BE2C (cell line): ENCODE results near the gene RTF1. TPM values are rescaled to one million over a fixed set of nuclear protein-coding genes. Genes with fewer than 3 reads are reported as not detected.
"Not testable (repeated sequence)": the region's sequence is repeated elsewhere in the genome, so short reads cannot be mapped to it uniquely, and the experiment has no call there.

Source experiments
- DNase-seq: peaks from one replicate; pipeline ENCODE4 v3.0.0-alpha.2; 2020
- H3K27me3 ChIP-seq: fragments of 250-450 bp; sonication (Bioruptor Pico); 2 replicates; pipeline ENCODE4 v1.5.1; 2020; ENCODE audit warnings: mild to moderate bottlenecking
- H3K36me3 ChIP-seq: fragments of 250-450 bp; sonication (Bioruptor Pico); 2 replicates; pipeline ENCODE4 v1.5.1; 2020; ENCODE audit warnings: mild to moderate bottlenecking
- H3K4me1 ChIP-seq: fragments of 250-450 bp; sonication (Bioruptor Pico); 2 replicates; pipeline ENCODE4 v1.5.1; 2020
- H3K4me3 ChIP-seq: 2 replicates; pipeline ENCODE4 v1.5.1; 2011; ENCODE audit warnings: low read depth, low read length
- H3K9me3 ChIP-seq: fragments of 250-450 bp; sonication (Bioruptor Pico); 2 replicates; pipeline ENCODE4 v1.5.1; 2020
- polyA plus RNA-seq: library from polyadenylated mRNA; unstranded; fragments of >200 nt; gene quantifications from one replicate; pipeline ENCODE4 v1.2.1, GENCODE V29; 2012; ENCODE audit warnings: low read depth, missing spikeins; ENCODE audit not compliant: insufficient read length, insufficient read depth
- TF ChIP-seq, protein P1 (sequence below): IDR thresholded peaks from 2 replicates; pipeline ENCODE4 v1.5.1; 2012; ENCODE audit warnings: mild to moderate bottlenecking, low read depth, low read length

RTF1 gene
- polyA plus RNA-seq = 20.5 TPM

DNA sequence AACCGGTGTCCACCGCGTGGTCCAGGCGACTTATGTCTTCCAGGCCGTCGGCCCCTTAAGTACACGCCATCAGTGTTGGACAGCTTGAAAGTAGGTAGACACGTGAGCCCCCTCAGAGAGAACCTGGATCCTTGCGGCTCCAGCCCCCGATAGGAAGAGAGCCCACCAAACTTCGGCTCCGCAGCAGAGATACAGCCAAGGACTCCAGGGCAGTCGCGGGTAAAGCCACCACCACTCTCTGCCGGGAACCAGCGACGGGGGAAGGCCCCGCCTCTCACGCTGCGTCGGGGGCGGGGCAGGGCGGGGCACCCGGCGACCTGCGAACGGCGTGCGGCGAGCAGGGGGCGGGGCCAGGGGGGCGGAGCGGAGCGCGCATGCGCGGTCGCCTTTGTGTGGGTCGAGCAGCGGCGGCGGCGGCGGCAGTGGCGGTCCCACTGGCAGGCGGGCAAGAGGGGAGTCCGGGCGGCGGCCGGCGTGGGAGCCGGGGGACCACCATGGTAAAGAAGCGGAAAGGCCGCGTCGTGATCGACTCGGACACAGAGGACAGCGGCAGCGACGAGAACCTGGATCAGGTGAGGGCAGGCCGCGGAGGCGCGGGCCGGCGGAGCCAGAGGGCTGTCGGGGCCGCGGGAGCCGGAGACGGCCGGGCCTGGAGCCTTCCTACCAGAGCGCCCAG lies at the start of gene RTF1:
Gene RTF1, plus strand, starts transcription at position 354 of the 676 bp plus-strand sequence. Its CDS starts 21 bp downstream, at position 375.
- Histone ChIP-seq H3K27me3 (no peaks in the 10 kb centered on the region), H3K9me3 (no peaks in the 10 kb centered on the region), H3K4me1 (peaks cover 5% of the 10 kb centered on the region; the same call in 1 of the 2 replicates), H3K4me3 (peak within 1 kb of the TSS; percentile 93), H3K36me3 (no peaks in the 10 kb centered on the region)
- peak; percentile 98 for DNase-seq
- TF ChIP-seq, protein P1, sequence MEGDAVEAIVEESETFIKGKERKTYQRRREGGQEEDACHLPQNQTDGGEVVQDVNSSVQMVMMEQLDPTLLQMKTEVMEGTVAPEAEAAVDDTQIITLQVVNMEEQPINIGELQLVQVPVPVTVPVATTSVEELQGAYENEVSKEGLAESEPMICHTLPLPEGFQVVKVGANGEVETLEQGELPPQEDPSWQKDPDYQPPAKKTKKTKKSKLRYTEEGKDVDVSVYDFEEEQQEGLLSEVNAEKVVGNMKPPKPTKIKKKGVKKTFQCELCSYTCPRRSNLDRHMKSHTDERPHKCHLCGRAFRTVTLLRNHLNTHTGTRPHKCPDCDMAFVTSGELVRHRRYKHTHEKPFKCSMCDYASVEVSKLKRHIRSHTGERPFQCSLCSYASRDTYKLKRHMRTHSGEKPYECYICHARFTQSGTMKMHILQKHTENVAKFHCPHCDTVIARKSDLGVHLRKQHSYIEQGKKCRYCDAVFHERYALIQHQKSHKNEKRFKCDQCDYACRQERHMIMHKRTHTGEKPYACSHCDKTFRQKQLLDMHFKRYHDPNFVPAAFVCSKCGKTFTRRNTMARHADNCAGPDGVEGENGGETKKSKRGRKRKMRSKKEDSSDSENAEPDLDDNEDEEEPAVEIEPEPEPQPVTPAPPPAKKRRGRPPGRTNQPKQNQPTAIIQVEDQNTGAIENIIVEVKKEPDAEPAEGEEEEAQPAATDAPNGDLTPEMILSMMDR = no peak

DNA sequence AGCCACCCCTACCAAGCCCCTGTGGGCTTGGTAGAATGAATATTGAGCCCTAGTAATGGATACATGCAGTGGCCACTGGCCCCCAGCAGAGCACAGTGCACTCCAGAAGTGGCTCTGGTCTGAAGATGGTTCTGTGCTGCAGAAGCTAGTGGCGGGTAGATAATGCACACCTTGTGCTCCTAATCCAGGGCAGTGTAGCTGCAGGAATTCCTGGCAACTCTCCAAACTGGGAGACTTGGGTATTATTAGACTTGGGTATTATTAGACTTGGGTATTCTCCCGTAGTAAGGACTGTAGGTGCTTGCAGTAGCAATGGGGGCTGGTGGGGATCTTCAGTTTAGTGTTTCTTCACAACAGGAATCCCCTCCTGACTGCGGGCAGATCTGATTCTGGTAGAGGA lies 49.5 kb upstream of the RTF1 start:
- TF ChIP-seq, protein P1 = no peak
- H3K4me1 ChIP-seq = no peaks in the 10 kb centered on the region
- no peaks in the 10 kb centered on the region for H3K9me3 ChIP-seq
- no peaks in the 10 kb centered on the region for H3K27me3 ChIP-seq
- H3K36me3 ChIP-seq = peaks cover 91% of the 10 kb centered on the region
- no peak for DNase-seq
- no peak overlapping the region for H3K4me3 ChIP-seq

DNA sequence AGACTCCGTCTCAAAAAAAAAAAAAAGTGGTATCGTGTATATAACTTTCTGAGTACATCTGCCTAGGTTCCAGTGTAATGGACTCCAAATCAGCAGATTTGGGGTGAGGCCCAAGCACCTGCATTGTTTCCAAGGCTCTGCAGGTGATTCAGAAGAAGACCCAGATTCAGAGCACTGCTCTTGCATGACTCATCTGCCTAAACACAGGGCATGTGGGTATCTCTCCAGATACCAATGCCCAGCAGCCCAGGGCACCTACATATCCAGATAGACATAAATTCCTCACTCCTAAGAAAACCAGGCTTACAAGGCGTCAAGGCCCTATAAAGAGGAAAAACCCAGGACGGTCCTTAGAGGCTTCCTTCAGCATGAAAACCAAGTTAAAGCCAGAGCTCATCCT lies 38.9 kb upstream of the RTF1 start:
- no peaks in the 10 kb centered on the region for H3K27me3 ChIP-seq
- TF ChIP-seq, protein P1 = no peak
- DNase-seq = no peak
- no peaks in the 10 kb centered on the region for H3K4me1 ChIP-seq
- H3K9me3 ChIP-seq = no peaks in the 10 kb centered on the region
- H3K36me3 ChIP-seq = peaks cover 76% of the 10 kb centered on the region
- H3K4me3 ChIP-seq = no peak overlapping the region

DNA sequence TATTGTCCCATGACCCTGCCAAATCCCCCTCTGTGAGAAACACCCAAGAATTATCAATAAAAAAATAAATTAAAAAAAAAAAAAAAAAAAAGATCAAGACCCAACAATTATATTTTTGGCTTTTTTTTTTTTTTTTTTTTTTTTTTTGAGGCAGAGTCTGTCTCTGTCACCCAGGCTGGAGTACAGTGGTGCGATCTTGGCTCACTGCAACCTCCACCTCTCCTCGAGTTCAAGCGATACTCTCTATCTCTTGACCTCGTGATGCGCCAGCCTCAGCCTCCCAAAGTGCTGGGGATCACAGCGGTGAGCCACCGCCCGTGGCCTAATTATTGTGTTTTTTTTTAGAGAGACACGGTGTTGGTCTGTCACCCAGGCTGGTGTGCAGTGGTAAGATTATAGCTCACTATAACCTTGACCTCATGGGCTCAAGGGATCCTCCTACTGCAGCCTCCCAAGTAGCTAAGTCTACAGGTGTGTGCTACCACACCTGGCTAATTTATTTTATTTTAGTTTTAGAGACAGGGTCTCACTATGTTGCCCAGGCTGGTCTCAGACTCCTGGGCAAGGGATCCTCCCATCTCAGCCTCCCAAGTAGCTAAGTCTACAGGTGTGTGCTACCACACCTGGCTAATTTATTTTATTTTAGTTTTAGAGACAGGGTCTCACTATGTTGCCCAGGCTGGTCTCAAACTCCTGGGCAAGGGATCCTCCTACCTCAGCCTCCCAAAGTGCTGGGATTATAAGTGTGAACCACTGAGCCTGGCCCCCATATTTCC lies 32.7 kb upstream of the RTF1 start:
- H3K27me3 ChIP-seq, DNase-seq, H3K4me1 ChIP-seq, H3K4me3 ChIP-seq, H3K9me3 ChIP-seq: not testable (repeated sequence)
- peaks cover 28% of the 10 kb centered on the region for H3K36me3 ChIP-seq

DNA sequence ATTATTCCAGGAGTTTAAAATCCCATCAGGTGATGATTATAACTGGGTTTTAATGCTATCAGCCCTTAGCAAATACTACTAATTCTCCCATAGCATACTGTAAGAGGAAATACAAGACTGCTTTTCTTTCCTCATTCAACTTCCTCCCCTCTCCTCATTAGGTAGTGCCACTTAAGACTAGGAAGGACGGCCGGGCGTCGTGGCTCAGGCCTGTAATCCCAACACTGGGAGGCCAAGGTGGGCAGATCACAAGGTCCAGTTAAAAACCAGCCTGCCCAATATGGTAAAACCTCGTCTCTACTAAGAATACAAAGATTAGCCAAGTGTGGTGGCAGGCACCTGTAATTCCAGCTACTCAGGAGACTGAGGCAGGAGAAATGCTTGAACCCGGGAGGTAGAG lies 29.2 kb upstream of the RTF1 start:
- Histone ChIP-seq H3K9me3 (no peaks in the 10 kb centered on the region), H3K4me1 (no peaks in the 10 kb centered on the region), H3K27me3 (no peaks in the 10 kb centered on the region), H3K36me3 (peaks cover 19% of the 10 kb centered on the region), H3K4me3 (no peak overlapping the region)
- TF ChIP-seq, protein P1 = no peak
- no peak for DNase-seq

DNA sequence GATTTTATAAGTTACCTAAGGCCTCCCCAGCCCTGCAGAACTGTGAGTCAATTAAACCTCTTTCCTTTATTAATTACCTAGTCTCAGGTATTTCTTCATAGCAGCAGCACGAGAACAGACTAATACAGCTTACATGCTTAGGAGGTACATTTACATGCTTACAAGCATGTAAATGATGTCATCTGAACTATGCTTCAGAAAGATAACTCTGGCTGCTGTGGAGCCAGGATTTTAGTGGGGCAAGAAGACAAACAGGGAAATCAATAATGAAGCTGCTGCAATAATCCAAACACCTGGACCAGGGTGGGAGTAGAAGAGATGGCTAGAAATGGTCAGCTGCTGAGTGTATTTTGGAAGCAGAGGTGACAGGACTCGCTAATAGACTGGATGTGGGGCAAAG lies 24.2 kb upstream of the RTF1 start:
- DNase-seq = no peak
- TF ChIP-seq, protein P1 = no peak
- no peaks in the 10 kb centered on the region for H3K4me1 ChIP-seq
- peaks cover 24% of the 10 kb centered on the region for H3K36me3 ChIP-seq
- H3K9me3 ChIP-seq = no peaks in the 10 kb centered on the region
- H3K27me3 ChIP-seq = no peaks in the 10 kb centered on the region
- no peak overlapping the region for H3K4me3 ChIP-seq
